CD4-positive, alpha-beta T cell treated with Interleukin-15 for 4 hours (primary cell): Measurements from ENCODE around the gene PTPRN2.
"Not testable (repeated sequence)": the region's sequence is repeated elsewhere in the genome, so short reads cannot be mapped to it uniquely, and the experiment has no call there.

Experiments used
- DNase-seq: peaks from one replicate; pipeline ENCODE4 v3.0.0-alpha.2; 2020; ENCODE audit warnings: low spot score

The PTPRN2 gene

DNA sequence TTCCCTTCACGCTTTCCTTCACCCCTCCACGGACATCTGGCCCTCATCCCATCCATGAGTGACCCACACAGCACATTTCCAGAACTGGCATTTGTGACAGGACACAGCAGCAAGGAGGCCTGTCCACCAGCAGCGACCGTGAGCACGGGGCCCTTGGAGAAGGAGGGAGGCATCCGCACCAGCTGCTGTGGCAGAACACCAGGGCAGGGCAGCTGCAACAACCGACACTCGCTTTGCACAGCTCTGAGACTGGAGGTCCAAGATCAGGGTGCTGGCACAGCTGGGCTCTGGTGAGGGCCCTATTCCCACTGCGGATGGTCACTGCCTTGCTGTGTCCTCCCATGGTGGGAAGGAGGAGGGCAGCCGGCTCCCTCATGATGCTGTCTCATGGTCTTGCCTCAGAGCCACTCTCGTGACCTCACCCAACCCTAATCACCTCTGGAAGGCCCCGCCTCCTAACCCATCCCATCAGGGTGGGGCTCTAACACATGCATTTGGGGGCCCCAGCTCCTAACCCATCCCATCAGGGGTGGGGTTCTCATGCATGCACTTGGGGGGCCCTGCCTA lies 36.7 kb downstream of the PTPRN2 start:
- no peak for DNase-seq

GRCh38 chr7:158550394-158550700 lies 37.3 kb downstream of the PTPRN2 start:
- no peak for DNase-seq

GRCh38 chr7:158549616-158550393 lies 37.8 kb downstream of the PTPRN2 start:
- no peak for DNase-seq

- no peak for DNase-seq
Observed at GRCh38 chr7:158549176-158549615, 38.4 kb downstream of the PTPRN2 start.

GRCh38 chr7:158548726-158549125 lies 38.9 kb downstream of the PTPRN2 start:
- DNase-seq: no peak

- DNase-seq: no peak
Observed at GRCh38 chr7:158547817-158548216, 39.8 kb downstream of the PTPRN2 start.

DNA sequence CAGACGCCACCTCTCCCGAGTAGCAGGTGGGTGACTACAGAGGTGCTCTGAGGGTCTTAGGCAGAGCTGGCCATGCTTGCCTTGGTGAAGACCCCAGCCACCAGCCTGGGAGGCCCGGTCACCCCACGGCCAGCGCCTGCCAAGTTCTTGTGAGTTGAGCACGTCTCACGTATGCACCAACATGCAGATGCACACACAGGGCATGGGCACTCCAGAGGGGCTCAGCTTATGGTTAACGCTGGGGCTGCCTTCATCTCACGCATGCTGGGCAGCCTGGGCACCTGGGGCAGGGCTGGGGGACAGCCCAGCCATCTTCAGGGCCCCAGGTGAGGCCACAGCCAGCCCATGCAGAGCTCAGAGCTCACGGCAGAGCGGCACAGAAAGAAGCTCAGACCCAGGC lies 41.0 kb downstream of the PTPRN2 start:
- DNase-seq: no peak

DNA sequence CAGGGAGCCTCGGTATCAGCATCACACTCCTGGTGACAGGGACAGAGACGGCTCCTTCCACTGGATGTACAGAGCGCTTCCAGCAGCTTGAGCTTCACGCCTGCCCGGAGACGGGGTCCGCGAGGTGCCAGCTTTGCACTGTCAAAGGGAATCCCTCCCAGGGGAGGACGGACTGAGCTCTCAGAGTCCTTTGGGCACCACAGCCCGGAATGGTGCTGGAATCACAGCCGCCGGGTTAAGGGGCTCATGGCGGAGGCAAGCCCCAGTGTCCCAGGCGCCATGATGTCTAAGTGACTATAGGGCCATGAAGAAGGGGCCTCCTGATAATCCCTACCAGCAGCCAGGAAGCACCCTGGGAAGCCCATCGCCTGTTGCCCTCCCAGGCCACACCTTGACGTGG lies 41.4 kb downstream of the PTPRN2 start:
- no peak for DNase-seq

DNA sequence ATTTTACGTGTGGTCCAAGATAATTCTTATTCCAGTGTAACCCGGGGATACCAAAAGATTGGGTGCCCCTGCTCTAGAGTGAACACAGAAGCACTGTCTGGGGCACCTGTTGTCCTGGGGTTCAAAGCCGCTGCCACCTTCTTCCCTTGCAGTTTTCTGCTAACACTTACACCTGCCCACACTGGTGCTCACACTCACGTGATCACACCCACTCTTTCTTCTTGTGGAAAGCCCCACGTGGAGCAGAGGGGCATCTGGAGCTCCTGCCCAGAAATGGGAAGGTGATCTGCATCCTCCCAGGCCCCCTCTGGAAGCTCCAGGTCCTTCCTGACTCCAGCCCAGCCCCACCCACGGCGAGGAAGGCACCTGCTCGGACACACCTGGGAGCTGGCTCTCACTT lies 42.9 kb downstream of the PTPRN2 start:
- no peak for DNase-seq

DNA sequence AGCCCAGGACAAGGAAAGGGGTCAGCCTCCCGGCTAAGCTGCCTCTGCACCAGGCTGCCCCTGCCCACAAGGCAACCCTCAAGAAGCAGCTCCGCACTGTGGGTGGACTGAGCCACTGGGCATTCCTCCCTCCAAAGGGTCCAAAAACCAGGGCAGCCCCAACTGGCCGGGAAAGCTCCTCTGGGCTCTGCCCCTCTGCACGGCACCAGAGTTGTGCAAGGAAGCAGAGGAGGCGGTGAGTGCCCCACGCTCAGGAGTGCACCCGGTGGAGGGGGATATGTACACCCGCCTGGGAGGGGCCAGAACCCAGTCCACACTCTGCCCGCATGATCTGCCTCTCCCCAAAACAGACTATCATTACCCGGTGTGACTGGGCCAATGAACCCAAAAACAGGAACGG lies 43.8 kb downstream of the PTPRN2 start:
- DNase-seq: no peak

- no peak for DNase-seq
Observed at GRCh38 chr7:158542651-158543566, 44.7 kb downstream of the PTPRN2 start.

GRCh38 chr7:158541346-158542010 lies 46.1 kb downstream of the PTPRN2 start:
- no peak for DNase-seq

DNA sequence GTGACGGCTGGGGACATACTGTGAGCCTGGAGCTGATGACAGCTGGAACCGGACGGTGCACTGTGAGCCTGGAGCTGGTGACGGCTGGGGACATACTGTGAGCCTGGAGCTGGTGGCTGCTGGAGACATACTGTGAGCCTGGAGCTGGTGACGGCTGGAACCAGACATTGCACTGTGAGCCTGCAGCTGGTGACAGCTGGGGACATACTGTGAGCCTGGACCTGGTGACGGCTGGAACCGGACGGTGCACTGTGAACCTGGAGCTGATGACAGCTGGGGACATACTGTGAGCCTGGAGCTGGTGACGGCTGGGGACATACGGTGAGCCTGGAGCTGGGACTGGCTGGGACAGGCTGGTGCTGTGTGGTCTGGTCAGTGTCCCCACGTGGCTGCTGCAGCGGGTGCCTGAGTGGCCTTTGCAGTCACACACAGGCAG lies 47.9 kb downstream of the PTPRN2 start:
- no peak for DNase-seq

GRCh38 chr7:158538156-158538946 lies 49.3 kb downstream of the PTPRN2 start:
- no peak for DNase-seq

DNA sequence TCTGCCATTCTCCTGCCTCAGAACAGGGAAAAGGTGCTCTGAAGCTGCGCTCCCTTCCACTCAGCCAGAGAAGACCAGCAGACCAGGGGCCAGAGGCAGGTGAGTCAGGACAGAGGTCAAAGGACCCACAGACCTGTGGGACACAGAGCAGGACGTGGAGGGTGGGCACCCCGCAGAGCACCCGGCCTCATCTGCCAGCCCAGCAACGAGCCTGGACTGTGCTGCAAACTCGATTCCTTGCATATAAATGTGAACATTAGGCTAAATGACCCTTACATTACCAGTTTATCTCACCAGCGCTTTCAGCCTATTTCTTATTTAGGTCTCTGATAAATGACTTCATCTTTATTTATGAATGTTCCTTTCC lies 50.1 kb downstream of the PTPRN2 start:
- no peak for DNase-seq

DNA sequence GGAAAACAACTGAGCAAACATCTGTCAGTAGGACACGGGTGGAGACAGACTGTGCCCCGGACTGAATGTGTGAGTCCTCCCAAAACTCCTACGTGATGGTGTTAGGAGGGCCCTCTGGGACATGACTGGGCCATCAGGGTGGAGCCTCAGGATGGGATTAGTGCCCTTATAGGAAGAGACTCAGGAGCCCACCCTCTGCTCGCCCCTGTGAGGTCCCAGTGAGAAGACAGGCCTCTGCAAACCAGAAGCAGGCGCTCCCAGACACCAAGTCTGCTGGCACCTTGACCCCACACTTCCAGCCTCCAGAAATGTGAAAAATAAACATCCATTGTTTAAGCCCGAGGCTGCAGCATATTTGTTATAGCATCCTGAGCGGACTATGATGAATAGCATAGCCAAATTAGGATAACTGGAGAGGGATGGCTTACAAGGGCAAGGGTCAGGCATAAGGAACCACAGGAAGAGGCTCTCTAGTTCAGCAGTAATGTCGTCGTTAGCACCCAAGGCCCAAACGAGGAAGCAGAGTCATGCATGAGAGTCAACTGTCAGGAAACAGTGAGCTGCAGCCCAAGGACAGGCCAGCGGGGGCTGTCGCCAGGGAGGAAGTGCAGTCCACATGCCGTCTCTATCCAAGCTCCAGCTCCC lies 50.6 kb downstream of the PTPRN2 start:
- no peak for DNase-seq

GRCh38 chr7:158535079-158535478 lies 52.5 kb downstream of the PTPRN2 start:
- no peak for DNase-seq

GRCh38 chr7:158534598-158534997 lies 53.0 kb downstream of the PTPRN2 start:
- DNase-seq: no peak

DNA sequence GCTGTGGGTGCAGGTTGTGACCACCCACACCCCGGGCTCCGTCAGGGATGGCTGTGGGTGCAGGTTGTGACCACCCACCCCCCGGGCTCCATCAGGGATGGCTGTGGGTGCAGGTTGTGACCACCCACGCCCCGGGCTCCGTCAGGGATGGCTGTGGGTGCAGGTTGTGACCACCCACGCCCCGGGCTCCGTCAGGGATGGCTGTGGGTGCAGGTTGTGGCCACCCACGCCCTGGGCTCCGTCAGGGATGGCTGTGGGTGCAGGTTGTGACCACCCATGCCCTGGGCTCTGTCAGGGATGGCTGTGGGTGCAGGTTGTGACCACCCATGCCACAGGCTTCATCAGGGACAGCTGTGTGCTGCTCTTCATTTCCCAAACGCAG lies 53.5 kb downstream of the PTPRN2 start:
- not testable (repeated sequence) for DNase-seq

DNA sequence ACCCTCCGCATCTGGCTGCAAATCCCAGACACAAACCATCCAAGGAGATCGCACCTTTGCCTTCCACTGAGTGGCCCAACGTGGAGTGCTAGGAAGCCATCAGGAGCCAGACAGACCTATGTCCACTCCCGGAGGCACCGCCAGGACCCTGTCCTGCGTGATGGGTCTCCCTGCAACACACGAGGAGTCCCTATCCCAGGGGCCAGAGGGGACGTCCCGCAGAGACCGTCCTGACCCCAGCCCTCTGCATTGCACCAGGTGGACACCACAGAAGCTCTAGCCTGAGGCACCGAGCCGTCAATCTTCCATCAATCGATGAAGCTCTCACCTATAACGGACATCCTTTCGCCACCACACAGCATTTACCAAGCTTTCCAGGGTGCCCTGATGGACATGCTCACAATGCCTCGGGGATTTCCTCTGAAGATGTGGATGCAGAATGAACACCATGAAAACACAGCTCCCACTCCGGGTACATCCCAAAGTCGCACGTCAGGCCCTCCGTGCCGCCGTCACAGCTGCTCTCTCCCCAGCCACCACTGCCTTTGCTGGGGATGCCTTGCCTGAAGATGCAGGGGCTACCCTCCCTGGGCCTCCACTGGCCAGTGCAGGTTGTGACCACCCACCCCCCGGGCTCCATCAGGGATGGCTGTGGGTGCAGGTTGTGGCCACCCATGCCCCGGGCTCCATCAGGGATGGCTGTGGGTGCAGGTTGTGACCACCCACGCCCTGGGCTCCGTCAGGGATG lies 54.1 kb downstream of the PTPRN2 start:
- DNase-seq: no peak
